GM18520 (cell line): ENCODE measurements around the gene CYCS.

Experiments
- ATAC-seq: cut with Tn5 transposase; IDR thresholded peaks from one replicate; pipeline ENCODE4 v1.9.1; 2021; ENCODE audit not compliant: unreplicated experiment

CYCS gene

GRCh38 chr7:25075459-25075858 lies 49.6 kb downstream of the CYCS start:
- no peak for ATAC-seq

GRCh38 chr7:25073451-25073850 lies 51.6 kb downstream of the CYCS start:
- ATAC-seq: no peak
